Ovary (tissue), 9 donors: ENCODE results near the gene SYNM. TPM values are rescaled to one million over a fixed set of nuclear protein-coding genes. Genes with fewer than 3 reads are reported as not detected.

ENCODE experiments used
- DNase-seq, 5 donors: peaks; one replicate each; pipeline ENCODE4 v3.0.0-alpha.2; 2019 to 2020
- H3K27ac ChIP-seq, 2 donors: fragments of 200-600 bp; one replicate each; pipeline versions ENCODE4 v1.5.1 to v1.8.0; 2019 to 2022
- H3K27me3 ChIP-seq: fragments of 200-600 bp; one replicate; pipeline ENCODE4 v1.8.0; 2022
- H3K36me3 ChIP-seq: fragments of 200-600 bp; sonication (generic); one replicate; pipeline ENCODE4 v1.5.1; 2019
- H3K4me1 ChIP-seq: one replicate; pipeline ENCODE4 v1.8.1; 2013; ENCODE audit warnings: mild to moderate bottlenecking, moderate library complexity; ENCODE audit not compliant: insufficient read depth
- H3K4me3 ChIP-seq: fragments of 200-600 bp; sonication (generic); one replicate; pipeline ENCODE4 v1.5.1; 2017
- H3K9me3 ChIP-seq, 2 donors: fragments of 200-600 bp in 1 of 2; sonication (generic) in 1 of 2; one replicate each; pipeline versions ENCODE4 v1.5.1 to v1.8.1; 2013 to 2019; ENCODE audit warnings: mild to moderate bottlenecking in 1 of 2, moderate library complexity in 1 of 2
- CTCF ChIP-seq, 3 donors: fragments of 450-650 bp in 2 of 3; fragments of 200-600 bp in 1 of 3; IDR thresholded peaks; one replicate each; pipeline versions ENCODE4 v1.5.1 to v1.8.0; 2016 to 2022; ENCODE audit warnings: antibody characterized with exemption in 3 of 3, mild to moderate bottlenecking in 1 of 3
- EP300 ChIP-seq: sonication (generic); formaldehyde crosslinking; IDR thresholded peaks from one replicate; pipeline ENCODE4 v1.6.1; 2017; ENCODE audit warnings: antibody characterized with exemption
- POLR2A ChIP-seq: fragments of 450-650 bp; IDR thresholded peaks from one replicate; pipeline ENCODE4 v1.6.1; 2017; ENCODE audit warnings: antibody characterized with exemption, mild to moderate bottlenecking, moderate library complexity
- WGBS, 3 donors: extraction: QIAGEN DNeasy Blood & Tissue Kit in 1 of 3; methylation state at CpG; one replicate each; pipeline versions ENCODE4 v1.1.5 to v1.1.7; 2013 to 2017; 5-methylcytosine and 5-hydroxymethylcytosine counted together
- intact Hi-C, 4 donors: fragments of 100-400 bp; cut with DNase I; formaldehyde crosslinking; loops; one replicate each; pipeline versions ENCODE4 v1.11.0 to v1.15.1; 2022 to 2023
- polyA plus RNA-seq, 2 donors: library from polyadenylated mRNA; stranded (reverse); fragments of 200-250 nt in 1 of 2; fragments of 350-450 nt in 1 of 2; fragmentation: Illumina TruSeq in 1 of 2; extraction: RNeasy Lipid Tissue Mini Kit (QIAGEN cat#74804) in 1 of 2; gene quantifications; one replicate each; pipeline ENCODE4 v1.2.3, GENCODE V29; 2013 to 2014
- total RNA-seq, 7 donors: library from RNA; depleted of rRNA in 2 of 7; stranded (reverse); fragments of >200 nt in 2 of 7; fragmentation: NEBNext Ultra II Directional in 3 of 7; extraction: Animal tissue kit (Norgen Biotek cat#: 25700) in 3 of 7; gene quantifications; one replicate each; pipeline versions ENCODE4 v1.1.0 to v1.2.4, GENCODE V29; 2016 to 2023
- donor health status: DM: no; HTN: no; CAD: no; lungs with moderate emphysema.
- donor health status: DM: no; HTN: no; CAD: no.
- donor health status: Bipolar disorder and iron deficiency.
- donor health status: DM: yes; HTN: yes; CAD: no.
- donor health status: DM: no; HTN: no; CAD: no.
- donor health status: DM: yes; HTN: yes; CAD: no.

SYNM gene
- total and polyA plus RNA-seq, 9 donors, result 4.5 to 54.0 (median 14.9) TPM

- H3K4me1 ChIP-seq, result no peaks in the 10 kb centered on the region
- WGBS, 3 donors, result 79 to 87% (median 86%) methylated on average over 2 of the region's 2 CpGs
- H3K27ac ChIP-seq, result no peak overlapping the region
- TF ChIP-seq EP300 (no peak), POLR2A (no peak), CTCF (IDR thresholded peaks at IDR 0.05) (no peak)
- H3K9me3 ChIP-seq, result no peaks in the 10 kb centered on the region
- H3K36me3 ChIP-seq, result no peaks in the 10 kb centered on the region
- DNase-seq, result no peak
- no peaks in the 10 kb centered on the region for H3K27me3 ChIP-seq
- intact Hi-C loops, result no loop called here
- no peak overlapping the region for H3K4me3 ChIP-seq
Measured at GRCh38 chr15:99151156-99151555, 46.3 kb downstream of the SYNM start.

- Histone ChIP-seq H3K27me3 (no peaks in the 10 kb centered on the region), H3K27ac (no peak overlapping the region), H3K36me3 (no peaks in the 10 kb centered on the region), H3K9me3 (no peaks in the 10 kb centered on the region), H3K4me1 (no peaks in the 10 kb centered on the region), H3K4me3 (no peak overlapping the region)
- 80 to 92% (median 85%) methylated on average over 6 of the region's 6 CpGs for WGBS, 3 donors
- DNase-seq, result no peak
- TF ChIP-seq EP300 (no peak), CTCF (IDR thresholded peaks at IDR 0.05) (no peak), POLR2A (no peak)
- intact Hi-C loops, result no loop called here
Measured at GRCh38 chr15:99153026-99153535, 48.2 kb downstream of the SYNM start.

GRCh38 chr15:99154271-99154670, 49.4 kb downstream of the SYNM start:
- intact Hi-C loops, result no loop called here

GRCh38 chr15:99155961-99156443, 51.1 kb downstream of the SYNM start:
- H3K9me3 ChIP-seq, result no peaks in the 10 kb centered on the region
- H3K27me3 ChIP-seq, result no peaks in the 10 kb centered on the region
- 84 to 88% (median 85%) methylated on average over 9 of the region's 9 CpGs for WGBS, 3 donors
- no peaks in the 10 kb centered on the region for H3K36me3 ChIP-seq
- no peaks in the 10 kb centered on the region for H3K4me1 ChIP-seq
- intact Hi-C loops, result no loop called here
- H3K27ac ChIP-seq, result no peak overlapping the region
- DNase-seq, result no peak
- TF ChIP-seq POLR2A (no peak), CTCF (IDR thresholded peaks at IDR 0.05) (no peak), EP300 (no peak)
- H3K4me3 ChIP-seq, result no peak overlapping the region

More at GRCh38 chr15:99154271-99154670, 49.4 kb downstream of the SYNM start:
- 62 to 65% (median 64%) methylated on average over 2 of the region's 2 CpGs for WGBS, 3 donors
- Histone ChIP-seq H3K27me3 (no peaks in the 10 kb centered on the region), H3K36me3 (no peaks in the 10 kb centered on the region), H3K4me1 (no peaks in the 10 kb centered on the region), H3K27ac (no peak overlapping the region), H3K4me3 (no peak overlapping the region), H3K9me3 (no peaks in the 10 kb centered on the region)
- TF ChIP-seq CTCF (IDR thresholded peaks at IDR 0.05) (no peak), POLR2A (no peak), EP300 (no peak)
- DNase-seq, result no peak
